K562 (cell line): ENCODE measurements around the gene BMP8B. TPM values are rescaled to one million over a fixed set of nuclear protein-coding genes. Genes with fewer than 3 reads are reported as not detected.
"Not testable (repeated sequence)": the region's sequence is repeated elsewhere in the genome, so short reads cannot be mapped to it uniquely, and the experiment has no call there.

ENCODE experiments used
- ATAC-seq: fragments of 200-7000 bp; cut with Tn5 transposase; 3 replicates; pipeline ENCODE4 v1.9.1; 2020; ENCODE audit warnings: moderate library complexity
- BruUV-seq: library from RNA; stranded (reverse); fragments of 400-500 nt; replicated peaks from 2 replicates; lab custom pipeline; 2021; lab: Mats Ljungman, UMichigan
- CTCF ChIA-PET: fragments of 300-600 bp; formaldehyde crosslinking; extraction: SDS; loops from one replicate; lab custom pipeline; 2021; ENCODE audit warnings: low intra/inter-chr PET ratio; lab: Yijun Ruan, JAX
- POLR2A ChIA-PET: fragments of 300-600, 350-650 bp; sonication (Branson Sonifier 250); formaldehyde crosslinking; extraction: SDS; loops from one replicate; lab custom pipeline; 2021; ENCODE audit warnings: antibody characterized with exemption, inconsistent platforms; lab: Yijun Ruan, JAX
- DNase-seq, 4 experiments: peaks; one replicate each; pipeline versions ENCODE4 v3.0.0 to v3.0.0-alpha.2; 2011 to 2018; ENCODE audit warnings: low spot score in 3 of 4, mixed read lengths in 3 of 4; ENCODE audit errors: extremely low read depth in 1 of 4
- FAIRE-seq: peaks from 2 replicates; lab custom pipeline; 2011; peaks lifted over from hg19 to GRCh38; lab: Jason Lieb, UNC
- H2AFZ ChIP-seq: 2 replicates; pipeline ENCODE4 v1.6.0; 2011; ENCODE audit warnings: low read depth, low read length, control low read depth, inconsistent platforms
- H3K27ac ChIP-seq: fragments of 200-600 bp; 3 replicates; pipeline ENCODE4 v1.8.0; 2011; ENCODE audit warnings: low read depth, mild to moderate bottlenecking, control low read depth, inconsistent platforms, low read length, moderate library complexity, mixed read lengths; ENCODE audit errors: extremely low read depth
- H3K27me3 ChIP-seq, 2 experiments: fragments of 300-600 bp in 1 of 2; 2 replicates in 1 of 2; 3 replicates in 1 of 2; pipeline versions ENCODE4 v1.6.0 to v1.8.0; 2011; ENCODE audit warnings: inconsistent platforms in 2 of 2, low read length in 2 of 2, mild to moderate bottlenecking in 1 of 2, mixed read lengths in 1 of 2, moderate library complexity in 1 of 2; ENCODE audit not compliant: control insufficient read depth in 2 of 2, insufficient read depth in 2 of 2
- H3K36me3 ChIP-seq: fragments of 300-600 bp; 3 replicates; pipeline ENCODE4 v1.8.0; 2011; ENCODE audit warnings: mild to moderate bottlenecking, low read length, inconsistent platforms; ENCODE audit not compliant: control insufficient read depth, insufficient read depth
- H3K4me1 ChIP-seq, 2 experiments: fragments of 200-600 bp in 1 of 2; replicated peaks in 1 of 2; 2 replicates in 1 of 2; 3 replicates in 1 of 2; pipeline versions ENCODE4 v1.5.1 to v1.8.0; 2011; ENCODE audit warnings: inconsistent platforms in 2 of 2, low read length in 2 of 2, mild to moderate bottlenecking in 1 of 2, mixed read lengths in 1 of 2, moderate library complexity in 1 of 2; ENCODE audit not compliant: control insufficient read depth in 2 of 2, insufficient read depth in 2 of 2
- H3K4me2 ChIP-seq: 2 replicates; pipeline ENCODE4 v1.6.1; 2011; ENCODE audit warnings: low read length, control low read depth, inconsistent platforms, mixed read lengths; ENCODE audit not compliant: insufficient read depth
- H3K4me3 ChIP-seq: fragments of 200-600 bp; sonication (generic), shearing (Covaris generic); 2 replicates; pipeline ENCODE4 v1.5.1; 2016; ENCODE audit warnings: control low read depth, inconsistent platforms
- H3K79me2 ChIP-seq: fragments of 200-600 bp; 3 replicates; pipeline ENCODE4 v1.8.0; 2011; ENCODE audit warnings: low read length, inconsistent platforms; ENCODE audit not compliant: control insufficient read depth, insufficient read depth
- H3K9ac ChIP-seq, 2 experiments: 2 replicates each; pipeline versions ENCODE4 v1.6.0 to v1.6.1; 2011; ENCODE audit warnings: low read depth in 2 of 2, low read length in 2 of 2, control low read depth in 1 of 2, inconsistent platforms in 1 of 2, mild to moderate bottlenecking in 1 of 2, mixed read lengths in 1 of 2; ENCODE audit not compliant: insufficient read depth in 1 of 2
- H3K9me1 ChIP-seq: one replicate; pipeline ENCODE4 v1.6.0; 2011; ENCODE audit warnings: inconsistent platforms, mild to moderate bottlenecking, low read length, moderate library complexity; ENCODE audit not compliant: control insufficient read depth, insufficient read depth
- H3K9me3 ChIP-seq: replicated peaks from 2 replicates; pipeline ENCODE4 v1.5.1; 2011; ENCODE audit warnings: low read depth, low read length, inconsistent platforms; ENCODE audit not compliant: control insufficient read depth, insufficient read depth
- H4K20me1 ChIP-seq: replicated peaks from 2 replicates; pipeline ENCODE4 v1.6.1; 2011; ENCODE audit warnings: low read length, inconsistent platforms, mixed read lengths; ENCODE audit not compliant: control insufficient read depth, insufficient read depth
- WGBS: fragments of 100-300 bp; shearing (Covaris generic); methylation state at CpG from one replicate; pipeline ENCODE4 v1.1.6; 2016; ENCODE audit warnings: low coverage, mixed read lengths; ENCODE audit not compliant: insufficient coverage; ENCODE audit errors: missing lambda C conversion rate; 5-methylcytosine and 5-hydroxymethylcytosine counted together
- in situ Hi-C: fragments of 300-500 bp; cut with MboI; formaldehyde crosslinking; loops from 4 replicates; pipeline ENCODE4 v1.15.0; 2018; ENCODE audit warnings: inconsistent platforms, mixed read lengths
- intact Hi-C: fragments of 100-400 bp; cut with micrococcal nuclease; formaldehyde crosslinking; loops from 2 replicates; pipeline ENCODE4 v1.14.2; 2022
- polyA plus RNA-seq, 8 experiments: library from polyadenylated mRNA; depleted of rRNA in 4 of 8; stranded (reverse) in 5 of 8; unstranded in 3 of 8; fragments of >200 nt; fragmentation: Nextera tagmentation in 2 of 8; fragmentation: Illumina TruSeq in 1 of 8; extraction: Ambion mirVana in 2 of 8; extraction: Trizol in 1 of 8; gene quantifications; 2 replicates each; pipeline versions ENCODE4 v1.2.1 to v1.2.3, GENCODE V29; 2011 to 2014; ENCODE audit warnings: inconsistent platforms in 1 of 8, missing spikeins in 1 of 8
- total RNA-seq, 7 experiments: library from RNA; depleted of rRNA in 6 of 7; stranded (reverse); fragments of >200 nt in 6 of 7; fragmentation: Illumina TruSeq in 2 of 7; extraction: Trizol in 2 of 7; gene quantifications; 2 replicates each; pipeline versions ENCODE4 v1.2.1 to v1.2.3, GENCODE V29; 2011 to 2021; ENCODE audit warnings: low replicate concordance in 1 of 7

The BMP8B gene
- total and polyA plus RNA-seq, 9 of the 15 experiments (the other 6 are each of a cell fraction or from before 2014, with no cell fraction given): 0.03 to 0.33 (median 0.14) TPM

DNA sequence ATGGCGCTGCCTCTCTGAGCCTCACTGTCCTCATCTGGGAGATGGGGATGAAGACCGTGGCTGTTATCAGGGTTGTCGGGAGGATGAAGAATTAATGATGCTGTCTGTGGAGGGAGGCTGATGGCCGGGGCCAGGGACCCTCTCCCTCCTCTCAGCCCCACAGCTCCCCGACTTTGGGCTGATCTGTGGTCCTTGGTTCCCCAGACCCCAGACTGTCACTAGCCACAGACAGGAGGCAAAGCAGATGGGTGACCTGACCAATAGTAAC is 1.6 kb downstream of the BMP8B start:
- ATAC-seq, H3K36me3 ChIP-seq, H3K9me1 ChIP-seq, in situ Hi-C loops, intact Hi-C loops, H4K20me1 ChIP-seq, H3K4me3 ChIP-seq, H2AFZ ChIP-seq, BruUV-seq, H3K27ac ChIP-seq, H3K4me2 ChIP-seq, H3K79me2 ChIP-seq, H3K9ac ChIP-seq, FAIRE-seq, H3K9me3 ChIP-seq, DNase-seq, CTCF ChIA-PET: not testable (repeated sequence)
- POLR2A ChIA-PET: interaction anchor here (0.6 to 1.0 kb wide), 3 partner anchors 11 to 274 kb away, joined by 3 to 4 read pairs (median 4); partner anchors contain the start of gene MYCL
- peaks cover 2 to 21% of the 10 kb centered on the region in 2 experiments; a peak in 4 of 5 replicates for H3K27me3 ChIP-seq
- peaks cover 0 to 19% of the 10 kb centered on the region in 2 experiments; a peak in 4 of 5 replicates for H3K4me1 ChIP-seq
- 26% methylated on average over 3 of the region's 5 CpGs for WGBS

DNA sequence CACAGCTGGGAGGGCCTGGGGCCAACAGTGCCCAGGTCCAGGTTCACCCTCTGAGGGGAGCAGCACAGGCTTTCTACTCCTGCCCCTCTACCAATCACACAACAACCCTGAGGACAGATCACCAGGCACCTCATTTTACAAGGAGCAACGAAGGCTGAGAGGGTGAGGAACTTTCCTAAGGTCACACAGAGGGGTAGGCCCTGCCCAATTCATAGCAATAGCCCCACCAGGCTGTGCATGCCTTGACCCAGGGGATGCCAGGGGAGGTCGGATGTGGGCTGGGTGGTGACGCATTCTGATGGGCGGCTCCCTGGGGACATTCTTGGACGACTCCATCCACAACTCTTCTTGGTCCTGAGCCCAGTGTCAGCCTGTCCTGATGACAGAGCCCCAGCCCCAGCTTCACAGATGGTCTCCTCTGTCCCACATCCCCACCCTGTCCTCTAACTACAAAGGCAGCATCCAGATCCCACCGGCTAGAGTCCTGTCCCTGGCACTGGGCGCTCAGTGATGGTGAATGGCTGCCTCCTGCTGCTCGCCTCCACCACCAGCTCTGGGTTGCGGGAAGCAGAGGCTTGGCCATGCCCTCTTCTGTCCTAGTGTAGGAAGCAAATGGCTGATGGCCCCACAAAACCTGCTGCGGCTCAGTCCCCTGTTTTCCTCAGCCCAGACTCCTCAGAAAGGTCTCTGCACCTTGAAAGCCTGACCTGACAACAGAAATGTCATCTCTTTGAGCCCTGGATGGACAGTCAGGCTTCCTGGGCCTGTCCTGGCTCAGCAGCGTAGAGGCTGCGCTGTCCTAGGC is 2.2 kb downstream of the BMP8B start:
- peak; percentile 84 for FAIRE-seq
- BruUV-seq: TSS peak; percentile 45
- DNase-seq, H3K9me1 ChIP-seq, H2AFZ ChIP-seq, ATAC-seq, intact Hi-C loops, H3K27ac ChIP-seq, H3K79me2 ChIP-seq, H3K4me3 ChIP-seq, in situ Hi-C loops, H3K9me3 ChIP-seq, CTCF ChIA-PET, H3K9ac ChIP-seq, H4K20me1 ChIP-seq, H3K4me2 ChIP-seq, H3K36me3 ChIP-seq: not testable (repeated sequence)
- 55% methylated on average over 9 of the region's 12 CpGs for WGBS
- POLR2A ChIA-PET: interaction anchor here (0.6 to 1.0 kb wide), 4 partner anchors 11 to 275 kb away, joined by 3 to 4 read pairs (median 4); partner anchors contain the start of gene MYCL
- Histone ChIP-seq H3K27me3 (peaks cover 4 to 24% of the 10 kb centered on the region in 2 experiments; a peak in 4 of 5 replicates), H3K4me1 (peaks cover 0 to 19% of the 10 kb centered on the region in 2 experiments; a peak in 4 of 5 replicates)
